Neural cell (in vitro differentiated cells): ENCODE data around the gene CLTCL1. TPM values are rescaled to one million over a fixed set of nuclear protein-coding genes. Genes with fewer than 3 reads are reported as not detected.

Source experiments
- H2AFZ ChIP-seq: fragments of 200-600, 300-800 bp; sonication (generic), shearing (Covaris generic); 2 replicates; pipeline ENCODE4 v1.6.0; 2014; ENCODE audit warnings: low read depth, mild to moderate bottlenecking, antibody characterized with exemption, low read length, moderate library complexity
- H3F3A ChIP-seq: fragments of 200-600 bp; shearing (Covaris generic); 2 replicates; pipeline ENCODE4 v1.6.1; 2016; ENCODE audit warnings: mild to moderate bottlenecking, moderate library complexity, mixed read lengths, antibody characterized with exemption, low read length; ENCODE audit not compliant: insufficient read depth, poor library complexity, severe bottlenecking
- H3K27ac ChIP-seq: fragments of 200-600, 300-800 bp; sonication (generic), shearing (Covaris generic); 2 replicates; pipeline ENCODE4 v1.5.1; 2014; ENCODE audit warnings: mild to moderate bottlenecking, low read length, moderate library complexity
- H3K27me3 ChIP-seq: fragments of 300-800, 200-600 bp; sonication (generic), shearing (Covaris generic); 2 replicates; pipeline ENCODE4 v1.6.0; 2014; ENCODE audit warnings: mild to moderate bottlenecking, low read depth, low read length, moderate library complexity; ENCODE audit not compliant: insufficient read depth
- H3K36me3 ChIP-seq: fragments of 300-800, 200-600 bp; sonication (generic), shearing (Covaris generic); 2 replicates; pipeline ENCODE4 v1.5.1; 2014; ENCODE audit warnings: mild to moderate bottlenecking, antibody characterized with exemption, low read length, moderate library complexity; ENCODE audit not compliant: insufficient read depth
- H3K4me2 ChIP-seq: fragments of 300-800, 200-600 bp; sonication (generic), shearing (Covaris generic); 2 replicates; pipeline ENCODE4 v1.6.0; 2014; ENCODE audit warnings: mild to moderate bottlenecking, low read length
- H3K4me3 ChIP-seq: fragments of 300-800, 200-600 bp; sonication (generic), shearing (Covaris generic); 2 replicates; pipeline ENCODE4 v1.5.1; 2014; ENCODE audit warnings: mild to moderate bottlenecking, low read length, moderate library complexity
- H3K79me2 ChIP-seq: fragments of 200-600 bp; shearing (Covaris generic); replicated peaks from 2 replicates; pipeline ENCODE4 v1.6.0; 2014; ENCODE audit warnings: mild to moderate bottlenecking, low read length, moderate library complexity; ENCODE audit not compliant: insufficient read depth
- H3K9ac ChIP-seq: fragments of 300-800, 200-600 bp; sonication (generic), shearing (Covaris generic); 2 replicates; pipeline ENCODE4 v1.6.1; 2016; ENCODE audit warnings: mild to moderate bottlenecking, low read length, mixed read lengths
- H3K9me2 ChIP-seq: fragments of 200-600 bp; shearing (Covaris generic); 2 replicates; pipeline ENCODE4 v1.6.1; 2016; ENCODE audit warnings: mild to moderate bottlenecking, low read length, mixed read lengths; ENCODE audit not compliant: insufficient read depth
- H3K9me3 ChIP-seq: fragments of 200-600, 300-800 bp; sonication (generic), shearing (Covaris generic); 2 replicates; pipeline ENCODE4 v1.6.1; 2016; ENCODE audit warnings: mild to moderate bottlenecking, mixed run types, low read length, moderate library complexity, mixed read lengths
- H4K20me1 ChIP-seq: fragments of 200-600 bp; shearing (Covaris generic); 2 replicates; pipeline ENCODE4 v1.6.1; 2016; ENCODE audit warnings: mild to moderate bottlenecking, mixed run types; ENCODE audit not compliant: insufficient read depth
- CTCF ChIP-seq: fragments of 450-650 bp; IDR thresholded peaks from 2 replicates; pipeline ENCODE4 v1.5.1; 2014; ENCODE audit warnings: antibody characterized with exemption, mild to moderate bottlenecking, moderate library complexity; ENCODE audit not compliant: poor library complexity, severe bottlenecking
- EZH2 ChIP-seq: fragments of 200-600, 300-800 bp; shearing (Covaris generic), sonication (generic); IDR thresholded peaks from 2 replicates; pipeline ENCODE4 v1.6.1; 2014; ENCODE audit warnings: antibody characterized with exemption, low read length, borderline replicate concordance, mild to moderate bottlenecking; ENCODE audit not compliant: insufficient read depth, poor library complexity, severe bottlenecking
- MXI1 ChIP-seq: fragments of 450-650 bp; conservative IDR thresholded peaks from 2 replicates; pipeline ENCODE4 v1.6.1; 2014; ENCODE audit warnings: antibody characterized with exemption, mild to moderate bottlenecking; ENCODE audit not compliant: poor library complexity, severe bottlenecking
- RAD21 ChIP-seq: fragments of 450-650 bp; conservative IDR thresholded peaks from 2 replicates; pipeline ENCODE4 v1.6.1; 2014; ENCODE audit warnings: antibody characterized with exemption, mild to moderate bottlenecking, moderate library complexity
- REST ChIP-seq: IDR thresholded peaks from 2 replicates; pipeline ENCODE4 v1.6.1; 2012; ENCODE audit warnings: borderline replicate concordance
- SMC3 ChIP-seq: fragments of 450-650 bp; conservative IDR thresholded peaks from 2 replicates; pipeline ENCODE4 v1.6.1; 2014; ENCODE audit warnings: antibody characterized with exemption, mild to moderate bottlenecking, moderate library complexity; ENCODE audit not compliant: poor library complexity
- TAF1 ChIP-seq: IDR thresholded peaks from 2 replicates; pipeline ENCODE4 v1.6.1; 2012; ENCODE audit warnings: low read depth
- polyA plus RNA-seq: library from polyadenylated mRNA; depleted of rRNA; stranded (reverse); fragments of >200 nt; gene quantifications from 2 replicates; pipeline ENCODE4 v1.2.3, GENCODE V29; 2014

The CLTCL1 gene
- polyA plus RNA-seq, 1 donor from 2014 or later, result 7.8 TPM

GRCh38 chr22:19220867-19221266 lies 70.7 kb downstream of the CLTCL1 start:
- Histone ChIP-seq H3K27ac (no peak overlapping the region), H3K36me3 (no peaks in the 10 kb centered on the region), H3K4me2 (no peak overlapping the region), H3K9me3 (no peaks in the 10 kb centered on the region), H3K79me2 (no peaks in the 10 kb centered on the region), H3K27me3 (no peaks in the 10 kb centered on the region), H3F3A (no peaks in the 10 kb centered on the region), H3K9me2 (no peaks in the 10 kb centered on the region), H3K4me3 (no peak overlapping the region), H4K20me1 (no peaks in the 10 kb centered on the region), H3K9ac (no peak overlapping the region), H2AFZ (no peak overlapping the region)
- TF ChIP-seq SMC3 (no peak), TAF1 (no peak), RAD21 (no peak), MXI1 (no peak), REST (no peak)

- Histone ChIP-seq H3K27ac (no peak overlapping the region), H3K9me2 (no peaks in the 10 kb centered on the region), H3K4me3 (no peak overlapping the region), H3K27me3 (no peaks in the 10 kb centered on the region), H4K20me1 (no peaks in the 10 kb centered on the region), H3K79me2 (no peaks in the 10 kb centered on the region), H3K36me3 (no peaks in the 10 kb centered on the region), H3K9ac (no peak overlapping the region), H2AFZ (no peak overlapping the region), H3K4me2 (no peak overlapping the region), H3K9me3 (no peaks in the 10 kb centered on the region), H3F3A (no peaks in the 10 kb centered on the region)
- TF ChIP-seq CTCF, result no peak
These were observed 72.8 kb downstream of the CLTCL1 start for GRCh38 chr22:19218541-19219233.

GRCh38 chr22:19216579-19216978 lies 74.9 kb downstream of the CLTCL1 start:
- Histone ChIP-seq H2AFZ (no peak overlapping the region), H3K4me2 (no peak overlapping the region), H3K4me3 (no peak overlapping the region), H3K79me2 (no peaks in the 10 kb centered on the region), H3K27ac (no peak overlapping the region), H3K27me3 (no peaks in the 10 kb centered on the region), H3K9ac (no peak overlapping the region), H3F3A (no peaks in the 10 kb centered on the region), H4K20me1 (no peaks in the 10 kb centered on the region), H3K9me3 (no peaks in the 10 kb centered on the region), H3K36me3 (no peaks in the 10 kb centered on the region), H3K9me2 (no peaks in the 10 kb centered on the region)
- TF ChIP-seq EZH2 (no peak), TAF1 (no peak), SMC3 (no peak), MXI1 (no peak), CTCF (no peak), REST (no peak)
